K562 (cell line): Measurements from ENCODE around the gene BCORL1. TPM values are rescaled to one million over a fixed set of nuclear protein-coding genes. Genes with fewer than 3 reads are reported as not detected.

Source experiments
- ATAC-seq: fragments of 200-7000 bp; cut with Tn5 transposase; 3 replicates; pipeline ENCODE4 v1.9.1; 2020; ENCODE audit warnings: moderate library complexity
- BruUV-seq: library from RNA; stranded (reverse); fragments of 400-500 nt; replicated peaks from 2 replicates; lab custom pipeline; 2021; lab: Mats Ljungman, UMichigan
- CTCF ChIA-PET: fragments of 300-600 bp; formaldehyde crosslinking; extraction: SDS; loops from one replicate; lab custom pipeline; 2021; ENCODE audit warnings: low intra/inter-chr PET ratio; lab: Yijun Ruan, JAX
- POLR2A ChIA-PET: fragments of 300-600, 350-650 bp; sonication (Branson Sonifier 250); formaldehyde crosslinking; extraction: SDS; loops from one replicate; lab custom pipeline; 2021; ENCODE audit warnings: antibody characterized with exemption, inconsistent platforms; lab: Yijun Ruan, JAX
- DNase-seq, 4 experiments: peaks; one replicate each; pipeline versions ENCODE4 v3.0.0 to v3.0.0-alpha.2; 2011 to 2018; ENCODE audit warnings: low spot score in 3 of 4, mixed read lengths in 3 of 4; ENCODE audit errors: extremely low read depth in 1 of 4
- FAIRE-seq: peaks from 2 replicates; lab custom pipeline; 2011; peaks lifted over from hg19 to GRCh38; lab: Jason Lieb, UNC
- H2AFZ ChIP-seq: 2 replicates; pipeline ENCODE4 v1.6.0; 2011; ENCODE audit warnings: low read depth, low read length, control low read depth, inconsistent platforms
- H3K27ac ChIP-seq: fragments of 200-600 bp; 3 replicates; pipeline ENCODE4 v1.8.0; 2011; ENCODE audit warnings: low read depth, mild to moderate bottlenecking, control low read depth, inconsistent platforms, low read length, moderate library complexity, mixed read lengths; ENCODE audit errors: extremely low read depth
- H3K27me3 ChIP-seq, 2 experiments: fragments of 300-600 bp in 1 of 2; 2 replicates in 1 of 2; 3 replicates in 1 of 2; pipeline versions ENCODE4 v1.6.0 to v1.8.0; 2011; ENCODE audit warnings: inconsistent platforms in 2 of 2, low read length in 2 of 2, mild to moderate bottlenecking in 1 of 2, mixed read lengths in 1 of 2, moderate library complexity in 1 of 2; ENCODE audit not compliant: control insufficient read depth in 2 of 2, insufficient read depth in 2 of 2
- H3K36me3 ChIP-seq: fragments of 300-600 bp; 3 replicates; pipeline ENCODE4 v1.8.0; 2011; ENCODE audit warnings: mild to moderate bottlenecking, low read length, inconsistent platforms; ENCODE audit not compliant: control insufficient read depth, insufficient read depth
- H3K4me1 ChIP-seq, 2 experiments: fragments of 200-600 bp in 1 of 2; replicated peaks in 1 of 2; 2 replicates in 1 of 2; 3 replicates in 1 of 2; pipeline versions ENCODE4 v1.5.1 to v1.8.0; 2011; ENCODE audit warnings: inconsistent platforms in 2 of 2, low read length in 2 of 2, mild to moderate bottlenecking in 1 of 2, mixed read lengths in 1 of 2, moderate library complexity in 1 of 2; ENCODE audit not compliant: control insufficient read depth in 2 of 2, insufficient read depth in 2 of 2
- H3K4me2 ChIP-seq: 2 replicates; pipeline ENCODE4 v1.6.1; 2011; ENCODE audit warnings: low read length, control low read depth, inconsistent platforms, mixed read lengths; ENCODE audit not compliant: insufficient read depth
- H3K4me3 ChIP-seq: fragments of 200-600 bp; sonication (generic), shearing (Covaris generic); 2 replicates; pipeline ENCODE4 v1.5.1; 2016; ENCODE audit warnings: control low read depth, inconsistent platforms
- H3K79me2 ChIP-seq: fragments of 200-600 bp; 3 replicates; pipeline ENCODE4 v1.8.0; 2011; ENCODE audit warnings: low read length, inconsistent platforms; ENCODE audit not compliant: control insufficient read depth, insufficient read depth
- H3K9ac ChIP-seq, 2 experiments: 2 replicates each; pipeline versions ENCODE4 v1.6.0 to v1.6.1; 2011; ENCODE audit warnings: low read depth in 2 of 2, low read length in 2 of 2, control low read depth in 1 of 2, inconsistent platforms in 1 of 2, mild to moderate bottlenecking in 1 of 2, mixed read lengths in 1 of 2; ENCODE audit not compliant: insufficient read depth in 1 of 2
- H3K9me1 ChIP-seq: one replicate; pipeline ENCODE4 v1.6.0; 2011; ENCODE audit warnings: inconsistent platforms, mild to moderate bottlenecking, low read length, moderate library complexity; ENCODE audit not compliant: control insufficient read depth, insufficient read depth
- H3K9me3 ChIP-seq: replicated peaks from 2 replicates; pipeline ENCODE4 v1.5.1; 2011; ENCODE audit warnings: low read depth, low read length, inconsistent platforms; ENCODE audit not compliant: control insufficient read depth, insufficient read depth
- H4K20me1 ChIP-seq: replicated peaks from 2 replicates; pipeline ENCODE4 v1.6.1; 2011; ENCODE audit warnings: low read length, inconsistent platforms, mixed read lengths; ENCODE audit not compliant: control insufficient read depth, insufficient read depth
- POLR2AphosphoS2 ChIP-seq: IDR thresholded peaks from 2 replicates; pipeline ENCODE4 v1.6.1; 2012; ENCODE audit warnings: low read length, improper control_type of control experiment
- SETDB1 ChIP-seq: IDR thresholded peaks from one replicate; pipeline ENCODE4 v1.6.1; 2012; ENCODE audit warnings: low read length, control low read depth, inconsistent platforms
- SMARCB1 ChIP-seq: IDR thresholded peaks from 2 replicates; pipeline ENCODE4 v1.6.1; 2011; ENCODE audit warnings: improper control_type of control experiment, low read depth; ENCODE audit not compliant: insufficient read length
- SNRNP70 ChIP-seq: fragments of 200-400 bp; formaldehyde crosslinking; optimal IDR thresholded peaks from 2 replicates; pipeline ENCODE3; 2017; ENCODE audit warnings: low read depth, low read length
- YY1 ChIP-seq, 3 experiments: IDR thresholded peaks; 2 replicates each; pipeline ENCODE4 v1.6.1; 2011; ENCODE audit warnings: low read length in 2 of 3, mild to moderate bottlenecking in 2 of 3, moderate library complexity in 2 of 3, borderline replicate concordance in 1 of 3, control low read depth in 1 of 3, low read depth in 1 of 3; ENCODE audit not compliant: insufficient read depth in 3 of 3, insufficient replicate concordance in 2 of 3, control insufficient read depth in 1 of 3, insufficient read length in 1 of 3; ENCODE audit errors: extremely low read depth in 1 of 3
- ZSCAN32 ChIP-seq: fragments of 450-650 bp; formaldehyde crosslinking; IDR thresholded peaks from 2 replicates; pipeline ENCODE4 v1.4.0; 2020; ENCODE audit warnings: mild to moderate bottlenecking, moderate library complexity
- WGBS: fragments of 100-300 bp; shearing (Covaris generic); methylation state at CpG from one replicate; pipeline ENCODE4 v1.1.6; 2016; ENCODE audit warnings: low coverage, mixed read lengths; ENCODE audit not compliant: insufficient coverage; ENCODE audit errors: missing lambda C conversion rate; 5-methylcytosine and 5-hydroxymethylcytosine counted together
- in situ Hi-C: fragments of 300-500 bp; cut with MboI; formaldehyde crosslinking; loops from 4 replicates; pipeline ENCODE4 v1.15.0; 2018; ENCODE audit warnings: inconsistent platforms, mixed read lengths
- intact Hi-C: fragments of 100-400 bp; cut with micrococcal nuclease; formaldehyde crosslinking; loops from 2 replicates; pipeline ENCODE4 v1.14.2; 2022
- polyA plus RNA-seq, 8 experiments: library from polyadenylated mRNA; depleted of rRNA in 4 of 8; stranded (reverse) in 5 of 8; unstranded in 3 of 8; fragments of >200 nt; fragmentation: Nextera tagmentation in 2 of 8; fragmentation: Illumina TruSeq in 1 of 8; extraction: Ambion mirVana in 2 of 8; extraction: Trizol in 1 of 8; gene quantifications; 2 replicates each; pipeline versions ENCODE4 v1.2.1 to v1.2.3, GENCODE V29; 2011 to 2014; ENCODE audit warnings: inconsistent platforms in 1 of 8, missing spikeins in 1 of 8
- total RNA-seq, 7 experiments: library from RNA; depleted of rRNA in 6 of 7; stranded (reverse); fragments of >200 nt in 6 of 7; fragmentation: Illumina TruSeq in 2 of 7; extraction: Trizol in 2 of 7; gene quantifications; 2 replicates each; pipeline versions ENCODE4 v1.2.1 to v1.2.3, GENCODE V29; 2011 to 2021; ENCODE audit warnings: low replicate concordance in 1 of 7
- TF ChIP-seq, protein P1 (sequence below): fragments of 200-600 bp; sonication (generic); IDR thresholded peaks from one replicate; pipeline ENCODE4 v1.6.1; 2012; ENCODE audit warnings: mild to moderate bottlenecking, low read depth, low read length, inconsistent platforms
- TF ChIP-seq, protein P2 (sequence below): sonication (generic); formaldehyde crosslinking; IDR thresholded peaks from 2 replicates; pipeline ENCODE4 v1.8.0; 2022; ENCODE audit warnings: mild to moderate bottlenecking, missing genetic modification reagents, borderline replicate concordance

Gene BCORL1
- total and polyA plus RNA-seq, 9 of the 15 experiments (the other 6 are each of a cell fraction or from before 2014, with no cell fraction given), result 0.48 to 29.6 (median 2.1) TPM

DNA sequence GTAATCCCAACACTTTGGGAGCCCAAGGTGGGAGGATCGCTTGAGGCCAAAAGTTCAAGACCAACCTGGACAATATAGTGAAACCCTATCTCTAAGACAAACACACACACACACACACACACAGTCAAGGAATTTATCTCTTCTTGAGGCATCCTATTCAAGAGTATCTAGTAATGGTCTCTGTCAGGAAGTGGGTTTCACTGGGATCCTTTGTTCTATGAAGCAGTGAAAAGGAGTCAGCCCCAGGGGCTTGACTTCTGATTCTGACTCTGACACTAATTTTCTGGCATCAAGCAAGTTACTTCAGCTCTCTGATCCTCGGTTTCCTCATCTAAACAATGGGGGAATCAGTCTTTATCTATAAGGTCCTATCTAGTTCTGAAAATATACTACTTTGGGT lies 41.7 kb upstream of the BCORL1 start:
- BruUV-seq, result no TSS peak
- in situ Hi-C loops, result no loop called here

More for the DNA sequence above, 41.7 kb upstream of the BCORL1 start:
- H3K4me3 ChIP-seq, result no peak overlapping the region
- DNase-seq (no peak), ATAC-seq (no peak), FAIRE-seq (no peak)
- H4K20me1 ChIP-seq, result no peaks in the 10 kb centered on the region
- intact Hi-C loops, result no loop called here
- peaks cover 0 to 6% of the 10 kb centered on the region in 2 experiments; a peak in 2 of 5 replicates for H3K4me1 ChIP-seq
- no peaks in the 10 kb centered on the region for H3K36me3 ChIP-seq
- ChIA-PET CTCF (no interaction called here), POLR2A (interaction anchor here (0.9 to 1.3 kb wide), 2 partner anchors 13 to 15 kb away, joined by 4 to 5 read pairs; no protein-coding TSS in a partner anchor)
- WGBS, result 18% methylated on average over 1 of the region's 2 CpGs
- no peaks in the 10 kb centered on the region for H3K9me1 ChIP-seq
- H3K79me2 ChIP-seq, result no peaks in the 10 kb centered on the region
- no peaks in the 10 kb centered on the region for H3K27me3 ChIP-seq
- H3K4me2 ChIP-seq, result no peak overlapping the region
- TF ChIP-seq, protein P1, sequence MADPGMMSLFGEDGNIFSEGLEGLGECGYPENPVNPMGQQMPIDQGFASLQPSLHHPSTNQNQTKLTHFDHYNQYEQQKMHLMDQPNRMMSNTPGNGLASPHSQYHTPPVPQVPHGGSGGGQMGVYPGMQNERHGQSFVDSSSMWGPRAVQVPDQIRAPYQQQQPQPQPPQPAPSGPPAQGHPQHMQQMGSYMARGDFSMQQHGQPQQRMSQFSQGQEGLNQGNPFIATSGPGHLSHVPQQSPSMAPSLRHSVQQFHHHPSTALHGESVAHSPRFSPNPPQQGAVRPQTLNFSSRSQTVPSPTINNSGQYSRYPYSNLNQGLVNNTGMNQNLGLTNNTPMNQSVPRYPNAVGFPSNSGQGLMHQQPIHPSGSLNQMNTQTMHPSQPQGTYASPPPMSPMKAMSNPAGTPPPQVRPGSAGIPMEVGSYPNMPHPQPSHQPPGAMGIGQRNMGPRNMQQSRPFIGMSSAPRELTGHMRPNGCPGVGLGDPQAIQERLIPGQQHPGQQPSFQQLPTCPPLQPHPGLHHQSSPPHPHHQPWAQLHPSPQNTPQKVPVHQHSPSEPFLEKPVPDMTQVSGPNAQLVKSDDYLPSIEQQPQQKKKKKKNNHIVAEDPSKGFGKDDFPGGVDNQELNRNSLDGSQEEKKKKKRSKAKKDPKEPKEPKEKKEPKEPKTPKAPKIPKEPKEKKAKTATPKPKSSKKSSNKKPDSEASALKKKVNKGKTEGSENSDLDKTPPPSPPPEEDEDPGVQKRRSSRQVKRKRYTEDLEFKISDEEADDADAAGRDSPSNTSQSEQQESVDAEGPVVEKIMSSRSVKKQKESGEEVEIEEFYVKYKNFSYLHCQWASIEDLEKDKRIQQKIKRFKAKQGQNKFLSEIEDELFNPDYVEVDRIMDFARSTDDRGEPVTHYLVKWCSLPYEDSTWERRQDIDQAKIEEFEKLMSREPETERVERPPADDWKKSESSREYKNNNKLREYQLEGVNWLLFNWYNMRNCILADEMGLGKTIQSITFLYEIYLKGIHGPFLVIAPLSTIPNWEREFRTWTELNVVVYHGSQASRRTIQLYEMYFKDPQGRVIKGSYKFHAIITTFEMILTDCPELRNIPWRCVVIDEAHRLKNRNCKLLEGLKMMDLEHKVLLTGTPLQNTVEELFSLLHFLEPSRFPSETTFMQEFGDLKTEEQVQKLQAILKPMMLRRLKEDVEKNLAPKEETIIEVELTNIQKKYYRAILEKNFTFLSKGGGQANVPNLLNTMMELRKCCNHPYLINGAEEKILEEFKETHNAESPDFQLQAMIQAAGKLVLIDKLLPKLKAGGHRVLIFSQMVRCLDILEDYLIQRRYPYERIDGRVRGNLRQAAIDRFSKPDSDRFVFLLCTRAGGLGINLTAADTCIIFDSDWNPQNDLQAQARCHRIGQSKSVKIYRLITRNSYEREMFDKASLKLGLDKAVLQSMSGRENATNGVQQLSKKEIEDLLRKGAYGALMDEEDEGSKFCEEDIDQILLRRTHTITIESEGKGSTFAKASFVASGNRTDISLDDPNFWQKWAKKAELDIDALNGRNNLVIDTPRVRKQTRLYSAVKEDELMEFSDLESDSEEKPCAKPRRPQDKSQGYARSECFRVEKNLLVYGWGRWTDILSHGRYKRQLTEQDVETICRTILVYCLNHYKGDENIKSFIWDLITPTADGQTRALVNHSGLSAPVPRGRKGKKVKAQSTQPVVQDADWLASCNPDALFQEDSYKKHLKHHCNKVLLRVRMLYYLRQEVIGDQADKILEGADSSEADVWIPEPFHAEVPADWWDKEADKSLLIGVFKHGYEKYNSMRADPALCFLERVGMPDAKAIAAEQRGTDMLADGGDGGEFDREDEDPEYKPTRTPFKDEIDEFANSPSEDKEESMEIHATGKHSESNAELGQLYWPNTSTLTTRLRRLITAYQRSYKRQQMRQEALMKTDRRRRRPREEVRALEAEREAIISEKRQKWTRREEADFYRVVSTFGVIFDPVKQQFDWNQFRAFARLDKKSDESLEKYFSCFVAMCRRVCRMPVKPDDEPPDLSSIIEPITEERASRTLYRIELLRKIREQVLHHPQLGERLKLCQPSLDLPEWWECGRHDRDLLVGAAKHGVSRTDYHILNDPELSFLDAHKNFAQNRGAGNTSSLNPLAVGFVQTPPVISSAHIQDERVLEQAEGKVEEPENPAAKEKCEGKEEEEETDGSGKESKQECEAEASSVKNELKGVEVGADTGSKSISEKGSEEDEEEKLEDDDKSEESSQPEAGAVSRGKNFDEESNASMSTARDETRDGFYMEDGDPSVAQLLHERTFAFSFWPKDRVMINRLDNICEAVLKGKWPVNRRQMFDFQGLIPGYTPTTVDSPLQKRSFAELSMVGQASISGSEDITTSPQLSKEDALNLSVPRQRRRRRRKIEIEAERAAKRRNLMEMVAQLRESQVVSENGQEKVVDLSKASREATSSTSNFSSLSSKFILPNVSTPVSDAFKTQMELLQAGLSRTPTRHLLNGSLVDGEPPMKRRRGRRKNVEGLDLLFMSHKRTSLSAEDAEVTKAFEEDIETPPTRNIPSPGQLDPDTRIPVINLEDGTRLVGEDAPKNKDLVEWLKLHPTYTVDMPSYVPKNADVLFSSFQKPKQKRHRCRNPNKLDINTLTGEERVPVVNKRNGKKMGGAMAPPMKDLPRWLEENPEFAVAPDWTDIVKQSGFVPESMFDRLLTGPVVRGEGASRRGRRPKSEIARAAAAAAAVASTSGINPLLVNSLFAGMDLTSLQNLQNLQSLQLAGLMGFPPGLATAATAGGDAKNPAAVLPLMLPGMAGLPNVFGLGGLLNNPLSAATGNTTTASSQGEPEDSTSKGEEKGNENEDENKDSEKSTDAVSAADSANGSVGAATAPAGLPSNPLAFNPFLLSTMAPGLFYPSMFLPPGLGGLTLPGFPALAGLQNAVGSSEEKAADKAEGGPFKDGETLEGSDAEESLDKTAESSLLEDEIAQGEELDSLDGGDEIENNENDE, result no peak
- TF ChIP-seq SMARCB1 (no peak), ZSCAN32 (CRISPR knock-in tag) (no peak), YY1 (IDR thresholded peaks at IDR 0.05; ENCODE audit: borderline replicate concordance in 1 of 3, control insufficient read depth in 1 of 3, extremely low read depth in 1 of 3, insufficient read depth in 3 of 3, insufficient read length in 1 of 3, insufficient replicate concordance in 2 of 3, low read depth in 1 of 3, low read length in 2 of 3) (no peak), POLR2AphosphoS2 (no peak), SNRNP70 (no peak), SETDB1 (no peak)
- TF ChIP-seq, protein P2, sequence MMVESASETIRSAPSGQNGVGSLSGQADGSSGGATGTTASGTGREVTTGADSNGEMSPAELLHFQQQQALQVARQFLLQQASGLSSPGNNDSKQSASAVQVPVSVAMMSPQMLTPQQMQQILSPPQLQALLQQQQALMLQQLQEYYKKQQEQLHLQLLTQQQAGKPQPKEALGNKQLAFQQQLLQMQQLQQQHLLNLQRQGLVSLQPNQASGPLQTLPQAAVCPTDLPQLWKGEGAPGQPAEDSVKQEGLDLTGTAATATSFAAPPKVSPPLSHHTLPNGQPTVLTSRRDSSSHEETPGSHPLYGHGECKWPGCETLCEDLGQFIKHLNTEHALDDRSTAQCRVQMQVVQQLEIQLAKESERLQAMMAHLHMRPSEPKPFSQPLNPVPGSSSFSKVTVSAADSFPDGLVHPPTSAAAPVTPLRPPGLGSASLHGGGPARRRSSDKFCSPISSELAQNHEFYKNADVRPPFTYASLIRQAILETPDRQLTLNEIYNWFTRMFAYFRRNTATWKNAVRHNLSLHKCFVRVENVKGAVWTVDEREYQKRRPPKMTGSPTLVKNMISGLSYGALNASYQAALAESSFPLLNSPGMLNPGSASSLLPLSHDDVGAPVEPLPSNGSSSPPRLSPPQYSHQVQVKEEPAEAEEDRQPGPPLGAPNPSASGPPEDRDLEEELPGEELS (CRISPR knock-in tag), result no peak
- no peaks in the 10 kb centered on the region for H3K9me3 ChIP-seq
- no peak overlapping the region for H3K9ac ChIP-seq
- no peak overlapping the region for H2AFZ ChIP-seq
- H3K27ac ChIP-seq, result no peak overlapping the region
